ENCODE results near the gene STX17.

DNA sequence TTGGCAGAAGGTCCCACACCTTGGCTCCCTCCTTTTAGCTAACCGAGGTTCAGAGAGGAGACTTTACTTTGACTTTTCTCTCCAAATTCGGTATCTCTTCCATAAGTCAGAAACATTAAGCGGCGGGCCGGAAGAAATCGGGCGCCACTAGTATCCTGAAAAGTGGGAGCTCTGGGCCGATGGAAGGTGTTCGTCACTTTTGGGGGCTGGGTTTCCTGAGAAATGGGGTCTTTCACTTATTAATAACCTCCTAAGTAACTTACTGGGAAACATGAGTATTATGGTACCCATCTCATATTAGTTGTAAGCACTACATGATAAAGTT, 716 bp downstream of the STX17 start:
- TF ChIP-seq ARNTL (CRISPR knock-in tag; IDR thresholded peaks at IDR 0.05; ENCODE audit: borderline replicate concordance, low read depth) = no peak
- TF ChIP-seq ZFP3 (CRISPR knock-in tag; IDR thresholded peaks at IDR 0.05) = no peak
- no peak for TF ChIP-seq PATZ1 (CRISPR knock-in tag; IDR thresholded peaks at IDR 0.05; ENCODE audit: borderline replicate concordance)
- no peak for TF ChIP-seq TOX (CRISPR knock-in tag; IDR thresholded peaks at IDR 0.05; ENCODE audit: borderline replicate concordance)
- TF ChIP-seq ESRRG (CRISPR knock-in tag; IDR thresholded peaks at IDR 0.05) = no peak
- no peak for TF ChIP-seq ZNF565 (CRISPR knock-in tag; conservative IDR thresholded peaks at IDR 0.05; ENCODE audit: low read depth)

Data from SK-N-SH treated with all-trans-retinoic acid at 6 μM for 48 hours (cell line).